Activated gamma-delta T cell treated with anti-CD3 and anti-CD28 coated beads, Interleukin-2, amount 50 U/mL, for 16 hours (primary cell): ENCODE data around the gene SVBP.
A peak's percentile ranks its signal among the peaks of the same experiment; 100 is the strongest.
"Not testable (repeated sequence)": the region's sequence is repeated elsewhere in the genome, so short reads cannot be mapped to it uniquely, and the experiment has no call there.

ENCODE experiments used
- DNase-seq: peaks from one replicate; pipeline ENCODE4 v3.0.0-alpha.2; 2020; ENCODE audit warnings: low read depth

Gene SVBP, protein sequence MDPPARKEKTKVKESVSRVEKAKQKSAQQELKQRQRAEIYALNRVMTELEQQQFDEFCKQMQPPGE

DNA sequence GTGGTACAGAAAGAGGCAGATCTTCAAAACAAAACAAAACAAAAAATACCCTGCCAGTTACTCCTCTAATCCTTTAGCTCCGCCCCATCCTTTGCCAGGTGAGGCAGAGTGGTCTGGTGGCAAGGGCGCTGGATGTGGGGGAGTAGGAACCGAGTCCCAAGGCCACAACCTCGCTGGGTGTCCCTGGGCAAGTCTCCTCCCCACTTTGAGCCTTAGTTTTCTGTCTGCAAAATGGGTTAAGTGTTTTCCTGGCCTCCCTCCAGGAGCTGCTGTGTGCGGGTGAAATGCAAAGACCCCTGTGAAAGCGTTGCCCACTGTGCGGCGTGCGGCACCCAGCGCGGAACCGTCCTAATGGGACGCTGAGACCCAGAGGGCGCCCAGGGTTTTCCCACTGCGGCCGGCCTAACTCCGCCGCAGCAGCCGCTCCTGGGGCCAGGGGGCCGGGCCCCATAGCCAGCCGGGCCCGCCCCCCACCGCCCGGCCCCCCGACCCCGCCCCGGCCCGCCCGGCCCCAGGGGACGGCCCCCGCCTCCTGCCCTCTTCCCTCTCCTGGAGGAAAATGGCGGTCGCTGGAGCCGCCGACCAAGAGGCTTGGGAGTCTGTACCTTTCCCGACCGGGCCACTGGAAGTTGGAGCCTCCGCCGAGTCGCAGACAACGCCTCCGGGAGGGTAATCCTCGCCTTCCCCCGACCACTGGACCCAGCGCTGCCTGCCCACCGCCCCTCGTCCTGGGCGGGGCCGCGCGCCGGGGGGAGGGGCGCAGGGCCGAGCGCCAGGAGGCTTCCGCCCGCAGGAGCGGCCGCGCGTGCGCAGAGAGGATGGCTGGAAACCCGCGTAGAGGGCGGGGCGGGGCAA, at the start of gene SVBP, which contains the start of gene ERMAP:
Gene SVBP (minus strand): TSS at position 813 of the 855 bp plus-strand sequence. CDS start 853 bp downstream, outside the sequence.
Gene ERMAP (plus strand): TSS at position 538 of the 855 bp plus-strand sequence. CDS start 13,327 bp downstream, outside the sequence.
- DNase-seq, result peak; percentile 93

GRCh38 chr1:42866549-42866948, 49.4 kb upstream of the SVBP start:
- DNase-seq, result no peak

GRCh38 chr1:42861014-42861399, 43.8 kb upstream of the SVBP start:
- no peak for DNase-seq

DNA sequence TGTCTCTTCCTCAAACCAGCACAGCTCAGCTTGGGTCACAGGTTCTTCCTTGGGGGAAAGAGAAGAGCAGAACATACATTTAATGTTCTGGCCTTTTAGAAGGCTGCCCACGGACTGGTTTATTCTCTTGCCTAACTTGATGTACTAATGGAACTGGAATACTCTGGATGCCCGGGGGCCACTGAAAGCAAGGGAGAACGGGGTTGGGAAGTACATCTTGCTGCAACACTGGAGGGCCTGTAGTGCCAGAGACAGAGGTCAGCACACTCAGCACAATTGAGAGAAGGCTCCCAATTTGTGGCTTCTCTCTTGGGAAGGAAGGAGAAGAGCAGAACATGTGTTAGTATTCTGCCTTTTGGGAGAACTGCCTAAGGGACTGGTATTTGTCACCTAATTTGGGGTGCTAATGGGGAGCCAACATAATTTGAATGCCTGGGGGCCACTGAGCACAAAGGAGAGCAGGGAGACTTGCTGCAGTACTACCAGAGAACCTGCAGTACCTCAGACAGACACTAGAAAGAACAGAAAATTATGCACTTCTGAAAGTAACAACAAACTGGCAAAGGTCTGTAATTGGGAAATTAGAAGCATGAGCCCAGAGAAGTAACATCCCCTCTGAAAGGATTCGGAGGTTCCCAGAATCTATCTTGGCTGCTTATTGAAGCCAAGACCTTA, 43.3 kb upstream of the SVBP start:
- DNase-seq, result no peak

DNA sequence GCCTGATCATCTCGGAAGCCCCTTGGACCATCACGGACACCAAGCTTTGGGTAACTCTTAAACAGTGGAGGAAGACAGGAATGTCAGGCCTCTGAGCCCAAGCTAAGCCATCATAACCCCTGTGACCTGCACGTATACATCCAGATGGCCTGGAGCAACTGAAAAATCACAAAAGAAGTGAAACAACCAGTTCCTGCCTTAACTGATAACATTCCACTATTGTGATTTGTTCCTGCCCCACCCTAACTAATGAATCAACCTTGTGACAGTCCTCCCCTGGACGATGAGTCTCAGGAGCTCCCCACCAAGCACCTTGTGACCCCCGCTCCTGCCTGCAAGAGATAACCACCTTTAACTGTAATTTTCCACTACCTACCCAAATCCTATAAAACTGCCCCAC, 42.2 kb upstream of the SVBP start:
- DNase-seq, result not testable (repeated sequence)

DNA sequence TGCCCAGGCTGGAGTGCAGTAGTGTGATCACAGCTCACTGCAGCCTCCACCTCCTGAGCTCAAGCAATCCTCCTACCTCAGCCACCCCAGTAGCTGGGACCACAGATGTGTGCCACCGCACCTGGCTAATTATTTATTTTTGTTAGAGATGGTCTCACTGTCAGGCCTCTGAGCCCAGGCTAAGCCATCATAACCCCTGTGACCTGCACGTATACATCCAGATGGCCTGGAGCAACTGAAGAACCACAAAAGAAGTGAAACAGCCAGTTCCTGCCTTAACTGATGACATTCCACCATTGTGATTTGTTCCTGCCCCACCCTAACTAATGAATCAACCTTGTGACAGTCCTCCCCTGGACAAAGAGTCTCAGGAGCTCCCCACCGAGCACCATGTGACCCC, 39.4 kb upstream of the SVBP start:
- DNase-seq, result not testable (repeated sequence)

DNA sequence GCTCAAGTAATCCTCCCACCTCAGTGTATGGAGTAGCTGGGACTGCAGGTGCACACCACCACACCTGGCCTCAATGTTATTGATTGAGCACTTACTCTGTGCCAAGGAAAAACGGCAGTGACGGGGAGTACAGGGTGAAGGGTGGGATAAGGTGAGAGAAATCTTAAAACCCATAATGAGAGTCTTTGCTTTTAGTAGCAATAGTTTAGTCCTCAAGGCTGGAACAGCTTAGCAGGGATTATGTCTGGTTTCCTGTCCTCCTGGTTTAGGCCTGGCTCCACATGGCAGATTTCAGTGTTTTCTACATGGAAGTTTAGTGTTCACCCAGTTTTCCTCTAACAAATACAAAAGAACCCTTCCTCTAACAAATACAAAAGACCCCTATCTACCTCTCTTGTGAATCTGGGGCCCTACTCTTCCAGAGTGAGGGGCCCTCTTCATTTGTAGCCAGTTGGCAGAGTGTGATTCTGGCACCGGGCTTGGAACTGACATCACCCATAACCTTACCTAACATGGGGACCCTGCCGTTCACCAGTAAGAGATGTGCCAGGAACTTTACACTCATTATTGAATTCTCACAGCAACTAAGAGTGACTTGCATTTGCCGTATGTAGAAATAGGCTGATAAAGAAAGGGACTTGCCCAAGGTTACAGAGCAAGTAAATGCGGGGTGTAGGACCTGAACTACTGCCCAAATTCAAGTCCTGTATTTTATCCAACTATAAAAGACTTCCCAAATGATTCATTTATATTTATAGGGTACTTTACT, 36.1 kb upstream of the SVBP start:
- no peak for DNase-seq

DNA sequence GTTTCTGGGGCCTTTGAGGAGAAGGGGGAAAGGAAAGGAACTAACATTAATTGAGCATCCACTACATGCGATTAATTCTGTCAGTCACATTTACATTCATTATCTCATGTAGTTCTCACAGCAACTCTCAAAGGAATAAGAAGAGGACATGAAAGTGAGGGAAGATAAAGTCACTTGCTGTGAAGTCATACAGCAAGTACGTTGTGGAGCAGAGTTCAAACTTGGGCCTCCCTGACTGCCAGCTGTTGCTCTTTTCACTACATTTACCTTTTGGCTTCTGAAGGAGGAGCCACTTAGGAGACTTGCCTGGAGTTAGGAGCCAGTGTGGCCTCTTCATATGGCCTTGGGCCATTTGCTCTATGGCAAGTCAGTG, 35.4 kb upstream of the SVBP start:
- no peak for DNase-seq

- no peak for DNase-seq
These were observed 34.9 kb upstream of the SVBP start for GRCh38 chr1:42851960-42852607.

DNA sequence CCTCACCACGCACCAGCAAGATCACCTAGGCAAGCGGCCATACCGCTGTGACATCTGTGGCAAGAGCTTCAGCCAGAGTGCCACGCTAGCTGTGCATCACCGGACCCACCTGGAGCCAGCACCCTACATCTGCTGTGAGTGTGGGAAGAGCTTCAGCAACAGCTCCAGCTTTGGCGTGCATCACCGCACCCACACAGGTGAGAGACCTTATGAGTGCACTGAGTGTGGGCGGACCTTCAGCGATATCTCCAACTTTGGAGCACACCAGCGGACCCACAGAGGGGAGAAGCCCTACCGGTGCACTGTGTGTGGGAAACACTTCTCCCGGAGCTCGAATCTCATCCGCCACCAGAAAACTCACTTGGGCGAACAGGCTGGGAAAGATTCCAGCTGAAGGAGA, 34.2 kb upstream of the SVBP start:
- no peak for DNase-seq

DNA sequence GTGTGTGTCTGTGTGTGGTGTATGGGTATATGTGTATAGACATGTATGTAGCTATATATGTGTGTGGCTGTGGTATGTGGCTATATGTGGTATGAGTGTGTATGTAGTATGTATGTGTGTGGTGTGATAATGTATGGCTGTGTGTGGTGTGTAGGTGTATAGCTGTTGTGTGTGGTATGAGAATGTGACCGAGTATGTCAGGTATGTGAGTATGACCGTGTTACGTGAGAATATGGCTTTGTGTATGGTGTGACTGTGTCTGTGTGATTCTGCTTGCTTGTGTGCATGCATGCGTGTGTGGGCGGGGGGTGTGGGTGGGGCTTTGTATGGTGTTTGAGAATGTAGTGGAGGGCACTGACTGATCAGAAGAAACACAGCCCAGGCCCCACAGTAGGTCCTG, 32.7 kb upstream of the SVBP start:
- no peak for DNase-seq

- no peak for DNase-seq
These were observed 31.8 kb upstream of the SVBP start for GRCh38 chr1:42848823-42849537.

DNA sequence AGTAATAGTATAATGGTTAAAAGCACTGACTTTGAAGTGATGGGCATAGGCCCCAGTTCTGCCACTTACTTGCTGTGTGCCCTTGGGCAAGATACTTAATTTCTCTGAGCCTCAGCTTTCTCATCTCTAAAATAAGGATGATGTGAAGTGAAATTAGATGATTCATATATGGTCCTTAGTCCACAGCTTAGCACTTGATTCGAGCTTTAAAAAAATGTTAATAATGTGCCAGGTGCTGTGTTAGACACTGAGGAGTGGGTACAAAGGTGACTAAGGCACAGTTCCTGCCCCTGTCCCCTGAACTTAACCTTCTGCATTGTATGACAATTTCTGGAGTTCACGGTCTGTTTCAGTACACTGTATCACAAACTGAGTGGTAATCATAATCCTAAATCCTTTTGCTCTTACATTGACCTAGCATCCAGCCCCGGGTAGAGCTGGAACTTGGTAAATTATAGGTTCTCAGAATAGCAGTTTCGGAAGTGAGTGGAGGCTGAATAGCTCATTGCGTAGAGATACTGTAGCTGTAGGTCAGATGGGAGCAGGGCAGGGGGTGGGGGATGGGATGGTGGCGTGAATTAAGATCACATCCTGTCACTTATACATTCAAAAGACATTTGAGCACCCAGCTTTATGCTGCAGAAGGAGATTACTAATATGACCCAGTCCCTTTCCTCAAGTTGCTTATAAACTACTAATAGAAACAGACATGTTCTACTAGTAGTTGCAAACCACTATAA, 30.7 kb upstream of the SVBP start:
- DNase-seq, result no peak

DNA sequence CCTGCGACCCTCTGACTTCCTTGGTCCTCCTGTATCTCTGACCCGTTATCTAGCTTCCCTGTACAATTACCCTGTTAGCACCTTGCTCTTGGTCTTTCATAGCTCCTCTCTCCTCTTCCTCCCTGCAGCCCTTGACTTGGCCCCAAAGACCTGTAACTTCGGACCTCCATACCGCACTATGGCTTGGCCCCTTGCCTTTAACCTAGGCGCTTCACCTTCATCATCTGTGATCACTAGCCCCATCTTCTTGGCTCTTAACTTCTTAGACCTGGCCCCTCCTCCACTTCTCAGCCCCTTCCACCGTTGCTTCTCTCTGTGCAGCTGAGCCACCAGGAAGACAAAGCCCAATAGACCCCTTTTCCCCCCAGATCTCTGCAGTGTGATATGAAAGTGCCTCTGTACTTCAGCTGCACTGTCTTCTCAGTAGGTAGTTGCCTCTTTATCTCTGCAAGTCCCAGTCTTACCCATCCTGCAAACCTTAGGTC, 30.0 kb upstream of the SVBP start:
- DNase-seq, result no peak

- DNase-seq, result peak; percentile 76
These were observed 29.3 kb upstream of the SVBP start, which contains the start of gene ZNF691 for GRCh38 chr1:42846257-42847110. Gene ZNF691 (plus strand): TSS chr1:42846613. CDS start chr1:42849659, 3,046 bp downstream.

DNA sequence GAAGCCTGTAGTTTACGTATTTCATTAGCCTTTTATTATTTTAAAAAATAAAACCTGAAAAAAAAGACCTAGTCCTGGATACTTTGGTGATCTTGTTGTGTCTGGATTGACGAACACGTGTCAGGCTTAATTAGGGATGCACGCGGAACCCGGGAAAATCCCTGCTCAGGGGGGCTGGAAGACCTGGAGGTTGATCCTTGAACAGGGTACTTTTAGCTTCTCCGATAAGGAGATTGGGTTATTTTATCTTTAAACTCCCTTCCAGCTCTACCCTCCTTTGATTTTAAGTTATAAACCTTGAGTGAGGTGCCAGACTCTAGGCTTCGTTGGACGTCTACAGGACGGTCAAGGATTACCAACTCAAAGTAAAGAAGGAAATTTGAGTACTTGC, 28.7 kb upstream of the SVBP start:
- no peak for DNase-seq

DNA sequence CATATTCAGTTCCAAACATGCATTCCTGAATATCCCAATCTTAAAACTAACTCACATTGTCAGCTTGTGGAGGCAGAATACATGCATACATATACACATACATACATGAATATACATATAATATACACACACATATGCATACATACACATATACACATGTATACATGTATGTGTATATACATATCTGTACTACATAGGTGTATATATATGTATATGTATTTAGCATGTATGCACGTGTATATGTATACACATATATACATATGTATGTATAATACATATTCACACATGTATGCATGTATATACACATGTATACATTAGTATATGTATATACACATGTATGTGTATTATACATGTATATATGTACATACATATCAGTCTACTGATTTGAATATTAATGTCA, 28.0 kb upstream of the SVBP start:
- no peak for DNase-seq

GRCh38 chr1:42844592-42845140, 27.5 kb upstream of the SVBP start:
- no peak for DNase-seq
